ENCODE data around the gene CD3G.
"Not testable (repeated sequence)": the region's sequence is repeated elsewhere in the genome, so short reads cannot be mapped to it uniquely, and the experiment has no call there.

CD3G gene

GRCh38 chr11:118380571-118380970 lies 36.4 kb downstream of the CD3G start:
- DNase-seq (ENCODE audit: low read depth), result no peak

GRCh38 chr11:118382954-118383353 lies 38.8 kb downstream of the CD3G start:
- DNase-seq (ENCODE audit: low read depth), result no peak

- no peak for DNase-seq (ENCODE audit: low read depth)
Observed at GRCh38 chr11:118383657-118384056, 39.5 kb downstream of the CD3G start.

GRCh38 chr11:118396097-118396501 lies 52.0 kb downstream of the CD3G start:
- DNase-seq (ENCODE audit: low read depth), result no peak

GRCh38 chr11:118397448-118397847 lies 53.3 kb downstream of the CD3G start:
- no peak for DNase-seq (ENCODE audit: low read depth)

GRCh38 chr11:118398791-118399559 lies 54.8 kb downstream of the CD3G start:
- peak; percentile 25 for DNase-seq (ENCODE audit: low read depth)

GRCh38 chr11:118401151-118401879 lies 57.2 kb downstream of the CD3G start, which contains the start of gene ATP5MG:
Gene ATP5MG, plus strand, starts transcription at chr11:118401606. Its CDS starts 60 bp downstream, at chr11:118401666.
- DNase-seq (ENCODE audit: low read depth), result peak; percentile 87

GRCh38 chr11:118401880-118402590 lies 57.9 kb downstream of the CD3G start:
- DNase-seq (ENCODE audit: low read depth), result no peak

GRCh38 chr11:118402594-118402993 lies 58.5 kb downstream of the CD3G start:
- not testable (repeated sequence) for DNase-seq (ENCODE audit: low read depth)
